KOPT-K1 (cell line): ENCODE measurements around the gene FAM110D.

Source experiments
- H3K27ac ChIP-seq: fragments of 200-600 bp; sonication (generic); 2 replicates; pipeline ENCODE4 v1.5.1; 2016; ENCODE audit warnings: antibody characterized with exemption, mild to moderate bottlenecking, low read depth, low read length; ENCODE audit not compliant: poor library complexity, severe bottlenecking
- H3K36me3 ChIP-seq: fragments of 200-600 bp; sonication (generic); 2 replicates; pipeline ENCODE4 v1.5.1; 2017; ENCODE audit warnings: antibody characterized with exemption, mild to moderate bottlenecking, low read length, moderate library complexity; ENCODE audit not compliant: insufficient read depth
- H3K9me3 ChIP-seq: fragments of 200-600 bp; sonication (generic); 2 replicates; pipeline ENCODE4 v1.5.1; 2017; ENCODE audit warnings: antibody characterized with exemption, low read length, mild to moderate bottlenecking; ENCODE audit not compliant: insufficient read depth, poor library complexity, severe bottlenecking

Gene FAM110D

GRCh38 chr1:26153966-26154532, 4.8 kb upstream of the FAM110D start:
- no peak overlapping the region for H3K27ac ChIP-seq
- no peaks in the 10 kb centered on the region for H3K9me3 ChIP-seq
- no peaks in the 10 kb centered on the region for H3K36me3 ChIP-seq

- no peaks in the 10 kb centered on the region for H3K36me3 ChIP-seq
- H3K27ac ChIP-seq = no peak overlapping the region
- no peaks in the 10 kb centered on the region for H3K9me3 ChIP-seq
These were observed 4.1 kb upstream of the FAM110D start for GRCh38 chr1:26154750-26155149.

GRCh38 chr1:26155370-26156284, 3.3 kb upstream of the FAM110D start:
- Histone ChIP-seq H3K9me3 (no peaks in the 10 kb centered on the region), H3K27ac (no peak overlapping the region), H3K36me3 (no peaks in the 10 kb centered on the region)

GRCh38 chr1:26156285-26157038, 2.4 kb upstream of the FAM110D start:
- Histone ChIP-seq H3K36me3 (no peaks in the 10 kb centered on the region), H3K9me3 (no peaks in the 10 kb centered on the region), H3K27ac (no peak overlapping the region)

GRCh38 chr1:26158271-26158907, 490 bp upstream of the FAM110D start:
- Histone ChIP-seq H3K9me3 (no peaks in the 10 kb centered on the region), H3K27ac (no peak overlapping the region), H3K36me3 (no peaks in the 10 kb centered on the region)

- no peaks in the 10 kb centered on the region for H3K36me3 ChIP-seq
- no peak overlapping the region for H3K27ac ChIP-seq
These were observed 812 bp downstream of the FAM110D start for GRCh38 chr1:26159743-26160039.

GRCh38 chr1:26160527-26161414, 1.9 kb downstream of the FAM110D start:
- Histone ChIP-seq H3K36me3 (no peaks in the 10 kb centered on the region), H3K9me3 (no peaks in the 10 kb centered on the region), H3K27ac (no peak overlapping the region)

More at GRCh38 chr1:26159743-26160039, 812 bp downstream of the FAM110D start:
- H3K9me3 ChIP-seq = no peaks in the 10 kb centered on the region

GRCh38 chr1:26161415-26162219, 2.7 kb downstream of the FAM110D start:
- Histone ChIP-seq H3K27ac (no peak overlapping the region), H3K9me3 (no peaks in the 10 kb centered on the region), H3K36me3 (no peaks in the 10 kb centered on the region)

- no peaks in the 10 kb centered on the region for H3K36me3 ChIP-seq
- H3K27ac ChIP-seq = no peak overlapping the region
- H3K9me3 ChIP-seq = no peaks in the 10 kb centered on the region
These were observed 3.4 kb downstream of the FAM110D start for GRCh38 chr1:26162220-26162709.

GRCh38 chr1:26163684-26164035, 4.8 kb downstream of the FAM110D start:
- no peaks in the 10 kb centered on the region for H3K36me3 ChIP-seq
- H3K27ac ChIP-seq = no peak overlapping the region
- no peaks in the 10 kb centered on the region for H3K9me3 ChIP-seq

- H3K36me3 ChIP-seq = no peaks in the 10 kb centered on the region
- H3K27ac ChIP-seq = no peak overlapping the region
- H3K9me3 ChIP-seq = no peaks in the 10 kb centered on the region
These were observed 5.4 kb downstream of the FAM110D start for GRCh38 chr1:26164036-26164860.

GRCh38 chr1:26164861-26165842, 6.3 kb downstream of the FAM110D start:
- H3K27ac ChIP-seq = no peak overlapping the region
- H3K36me3 ChIP-seq = no peaks in the 10 kb centered on the region
- H3K9me3 ChIP-seq = no peaks in the 10 kb centered on the region
